Loucy (cell line): ENCODE data around the gene ZBTB7B.
A peak's percentile ranks its signal among the peaks of the same experiment; 100 is the strongest.

Experiments
- H2AFZ ChIP-seq: fragments of 200-600 bp; sonication (generic); 2 replicates; pipeline ENCODE4 v1.6.0; 2016; ENCODE audit warnings: antibody characterized with exemption, mild to moderate bottlenecking, low read length, moderate library complexity
- H3F3A ChIP-seq: fragments of 200-600 bp; 2 replicates; pipeline ENCODE4 v1.6.0; 2016; ENCODE audit warnings: antibody characterized with exemption, low read depth, mild to moderate bottlenecking
- H3K27me3 ChIP-seq: fragments of 200-600 bp; sonication (generic); 2 replicates; pipeline ENCODE4 v1.6.1; 2014; ENCODE audit warnings: low read length, mild to moderate bottlenecking; ENCODE audit not compliant: insufficient read depth, poor library complexity, severe bottlenecking
- H3K36me3 ChIP-seq: fragments of 200-600 bp; sonication (generic); 2 replicates; pipeline ENCODE4 v1.6.1; 2016; ENCODE audit warnings: low read length; ENCODE audit not compliant: insufficient read depth
- H3K4me1 ChIP-seq: fragments of 200-600 bp; sonication (generic); 2 replicates; pipeline ENCODE4 v1.5.1; 2014; ENCODE audit warnings: low read length, mild to moderate bottlenecking; ENCODE audit not compliant: insufficient read depth, poor library complexity, severe bottlenecking
- H3K4me2 ChIP-seq: fragments of 200-600 bp; sonication (generic); 2 replicates; pipeline ENCODE4 v1.6.0; 2014; ENCODE audit warnings: antibody characterized with exemption, low read length, low read depth, mild to moderate bottlenecking; ENCODE audit not compliant: poor library complexity, severe bottlenecking
- H3K4me3 ChIP-seq: fragments of 200-600 bp; sonication (generic); 2 replicates; pipeline ENCODE4 v1.5.1; 2014; ENCODE audit warnings: low read length, mild to moderate bottlenecking, mixed read lengths; ENCODE audit not compliant: poor library complexity, severe bottlenecking
- H3K79me2 ChIP-seq: fragments of 200-600 bp; sonication (generic); 2 replicates; pipeline ENCODE4 v1.6.1; 2014; ENCODE audit warnings: low read length; ENCODE audit not compliant: insufficient read depth
- H3K9ac ChIP-seq: fragments of 200-600 bp; sonication (generic); 2 replicates; pipeline ENCODE4 v1.6.0; 2014; ENCODE audit warnings: mild to moderate bottlenecking, low read depth, low read length, moderate library complexity; ENCODE audit not compliant: poor library complexity, severe bottlenecking
- H3K9me2 ChIP-seq: fragments of 200-600 bp; sonication (generic); replicated peaks from 2 replicates; pipeline ENCODE4 v1.6.1; 2016; ENCODE audit warnings: low read depth, low read length, mixed read lengths
- H3K9me3 ChIP-seq: fragments of 200-600 bp; sonication (generic); 2 replicates; pipeline ENCODE4 v1.6.1; 2014; ENCODE audit warnings: mild to moderate bottlenecking, antibody characterized with exemption, low read length, low read depth; ENCODE audit not compliant: insufficient read depth
- H4K20me1 ChIP-seq: fragments of 200-600 bp; sonication (generic); 2 replicates; pipeline ENCODE4 v1.6.0; 2014; ENCODE audit warnings: antibody characterized with exemption, low read length, mild to moderate bottlenecking; ENCODE audit not compliant: insufficient read depth, poor library complexity, severe bottlenecking
- EZH2phosphoT487 ChIP-seq: fragments of 200-600 bp; IDR thresholded peaks from 2 replicates; pipeline ENCODE4 v1.6.1; 2018; ENCODE audit warnings: antibody characterized with exemption, mild to moderate bottlenecking, moderate library complexity, borderline replicate concordance
- TF ChIP-seq, protein P1 (sequence below): fragments of 200-600 bp; sonication (generic); conservative IDR thresholded peaks from 2 replicates; pipeline ENCODE4 v1.5.1; 2014; ENCODE audit warnings: mild to moderate bottlenecking, antibody characterized with exemption, low read length

ZBTB7B gene

DNA sequence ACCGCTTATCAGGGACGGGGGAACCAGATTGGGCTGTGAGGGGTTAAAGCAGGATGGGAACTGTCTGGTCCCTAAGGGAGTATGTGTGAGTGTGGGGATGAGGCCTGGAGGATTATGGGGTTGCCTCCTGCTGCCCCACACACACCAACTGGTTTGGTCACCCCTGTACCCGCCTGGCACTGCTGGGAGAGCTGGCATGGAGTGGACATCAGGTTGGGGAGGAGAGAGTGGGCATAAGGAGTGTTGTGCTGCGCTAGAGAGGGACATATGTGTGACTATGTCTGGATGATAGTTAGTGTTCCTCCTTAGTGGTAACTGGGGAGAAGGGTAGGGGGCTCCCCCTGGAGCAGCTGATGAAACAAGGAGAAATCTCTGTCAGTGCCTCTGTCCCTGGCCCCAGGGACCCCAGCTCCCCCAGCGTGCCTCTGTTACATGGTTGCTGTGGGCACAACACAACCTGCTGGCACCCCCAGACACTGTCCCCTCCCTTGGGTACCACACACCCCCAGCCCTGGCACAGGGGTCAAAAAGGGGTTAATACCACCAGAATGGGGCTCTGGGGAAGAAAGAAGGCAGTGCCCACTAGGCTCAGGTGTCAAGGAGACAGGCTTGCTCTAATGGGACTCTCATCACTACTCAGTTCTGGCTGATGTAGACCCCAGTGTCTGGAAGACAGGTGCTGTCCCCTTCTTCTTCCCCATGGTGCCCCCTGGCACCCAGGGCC, 1.9 kb downstream of the ZBTB7B start:
- Histone ChIP-seq H3K79me2 (no peaks in the 10 kb centered on the region), H3K9me2 (no peaks in the 10 kb centered on the region), H4K20me1 (no peaks in the 10 kb centered on the region), H2AFZ (no peak overlapping the region), H3K9me3 (no peaks in the 10 kb centered on the region), H3K27me3 (no peaks in the 10 kb centered on the region), H3K4me3 (peak overlapping the region; percentile 12), H3K4me2 (peak overlapping the region; percentile 57), H3K36me3 (no peaks in the 10 kb centered on the region), H3K9ac (peak overlapping the region; percentile 58), H3K4me1 (peaks cover 44% of the 10 kb centered on the region), H3F3A (peaks cover 12% of the 10 kb centered on the region; the same call in 1 of the 2 replicates)
- no peak for TF ChIP-seq EZH2phosphoT487
- TF ChIP-seq, protein P1, sequence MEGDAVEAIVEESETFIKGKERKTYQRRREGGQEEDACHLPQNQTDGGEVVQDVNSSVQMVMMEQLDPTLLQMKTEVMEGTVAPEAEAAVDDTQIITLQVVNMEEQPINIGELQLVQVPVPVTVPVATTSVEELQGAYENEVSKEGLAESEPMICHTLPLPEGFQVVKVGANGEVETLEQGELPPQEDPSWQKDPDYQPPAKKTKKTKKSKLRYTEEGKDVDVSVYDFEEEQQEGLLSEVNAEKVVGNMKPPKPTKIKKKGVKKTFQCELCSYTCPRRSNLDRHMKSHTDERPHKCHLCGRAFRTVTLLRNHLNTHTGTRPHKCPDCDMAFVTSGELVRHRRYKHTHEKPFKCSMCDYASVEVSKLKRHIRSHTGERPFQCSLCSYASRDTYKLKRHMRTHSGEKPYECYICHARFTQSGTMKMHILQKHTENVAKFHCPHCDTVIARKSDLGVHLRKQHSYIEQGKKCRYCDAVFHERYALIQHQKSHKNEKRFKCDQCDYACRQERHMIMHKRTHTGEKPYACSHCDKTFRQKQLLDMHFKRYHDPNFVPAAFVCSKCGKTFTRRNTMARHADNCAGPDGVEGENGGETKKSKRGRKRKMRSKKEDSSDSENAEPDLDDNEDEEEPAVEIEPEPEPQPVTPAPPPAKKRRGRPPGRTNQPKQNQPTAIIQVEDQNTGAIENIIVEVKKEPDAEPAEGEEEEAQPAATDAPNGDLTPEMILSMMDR: no peak

DNA sequence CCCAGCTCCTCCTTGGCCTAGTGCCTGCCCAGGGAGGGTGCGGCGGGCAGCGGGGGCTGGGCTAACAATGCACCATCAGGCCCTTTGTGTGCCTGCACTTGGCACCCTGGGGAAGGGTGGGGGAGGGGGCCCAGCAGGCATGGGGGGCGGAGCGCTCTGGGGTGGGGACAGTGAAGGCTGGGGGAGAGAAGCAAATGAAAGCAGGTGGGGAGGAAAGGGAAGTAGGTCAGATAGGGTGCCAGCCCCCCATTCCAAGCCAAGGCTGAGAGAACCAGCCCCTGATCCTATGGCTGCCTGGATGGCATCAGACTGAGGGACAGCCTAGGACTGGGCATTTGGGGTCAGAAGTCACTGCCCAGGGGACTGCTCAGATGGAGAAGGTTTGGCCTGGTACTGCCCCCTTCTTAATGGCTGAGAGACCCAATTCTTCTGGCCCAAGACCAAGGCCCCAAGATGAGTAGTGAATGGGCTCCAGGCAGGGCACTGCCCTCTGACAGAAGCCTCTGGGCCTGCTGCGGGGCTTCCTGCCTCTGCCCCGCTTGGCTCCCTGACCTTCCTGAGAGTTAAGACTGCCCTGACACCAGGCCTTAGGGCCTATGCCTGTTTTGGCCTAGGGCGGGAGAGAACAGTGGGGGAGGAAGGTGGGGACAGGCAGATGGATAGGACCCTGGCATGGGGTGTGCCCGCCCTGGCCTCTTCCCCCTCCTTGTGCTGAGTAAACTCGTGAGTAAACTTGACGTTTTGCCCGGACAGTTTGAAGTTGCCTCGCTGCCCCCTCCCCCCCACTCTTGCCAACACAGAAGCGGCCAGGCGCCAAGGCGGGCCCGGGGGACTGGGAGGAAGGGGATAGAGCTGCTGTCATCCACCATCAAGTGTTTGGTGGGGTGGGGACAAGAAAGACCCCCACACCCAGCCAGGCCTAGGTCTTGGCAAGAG, 2.7 kb downstream of the ZBTB7B start:
- peaks cover 44% of the 10 kb centered on the region for H3K4me1 ChIP-seq
- no peaks in the 10 kb centered on the region for H3K79me2 ChIP-seq
- no peaks in the 10 kb centered on the region for H4K20me1 ChIP-seq
- H2AFZ ChIP-seq: no peak overlapping the region
- H3K27me3 ChIP-seq: no peaks in the 10 kb centered on the region
- TF ChIP-seq, protein P1: no peak
- TF ChIP-seq EZH2phosphoT487: no peak
- H3K4me3 ChIP-seq: no peak overlapping the region
- peak overlapping the region; percentile 58 for H3K9ac ChIP-seq
- no peaks in the 10 kb centered on the region for H3K9me2 ChIP-seq
- peak overlapping the region; percentile 57 for H3K4me2 ChIP-seq
- H3K9me3 ChIP-seq: no peaks in the 10 kb centered on the region
- H3K36me3 ChIP-seq: no peaks in the 10 kb centered on the region
- peaks cover 4% of the 10 kb centered on the region; the same call in 1 of the 2 replicates for H3F3A ChIP-seq

DNA sequence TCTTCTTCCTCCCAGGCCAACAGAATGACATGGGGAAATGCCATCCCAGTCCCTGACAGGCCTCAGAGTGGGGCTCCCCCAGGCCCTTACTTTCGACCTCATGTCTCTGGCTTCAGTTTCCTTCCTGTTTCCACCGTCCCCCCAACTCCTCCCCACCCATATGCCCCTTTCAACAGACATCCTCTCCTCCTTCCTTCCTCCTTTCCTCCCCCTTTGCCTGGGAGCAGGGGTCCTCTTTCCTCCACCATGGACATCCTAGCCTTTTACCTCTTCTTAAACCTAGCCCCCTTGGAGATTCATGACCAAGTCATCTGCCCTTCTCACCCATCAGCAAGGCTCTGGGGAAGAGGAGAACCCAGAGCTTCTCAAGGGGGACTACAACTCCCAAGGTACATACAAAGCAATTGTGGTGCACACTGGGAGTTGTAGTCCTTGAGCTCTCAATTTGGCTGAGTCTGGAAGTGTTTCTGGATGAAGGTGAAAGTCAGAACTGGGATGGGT, 4.0 kb downstream of the ZBTB7B start:
- no peaks in the 10 kb centered on the region for H3K79me2 ChIP-seq
- H3K4me3 ChIP-seq: peak overlapping the region; percentile 31
- no peaks in the 10 kb centered on the region for H3F3A ChIP-seq
- no peaks in the 10 kb centered on the region for H3K27me3 ChIP-seq
- no peaks in the 10 kb centered on the region for H3K36me3 ChIP-seq
- H4K20me1 ChIP-seq: no peaks in the 10 kb centered on the region
- H3K4me2 ChIP-seq: peak overlapping the region; percentile 57
- H3K4me1 ChIP-seq: peaks cover 48% of the 10 kb centered on the region
- H3K9me2 ChIP-seq: no peaks in the 10 kb centered on the region
- H3K9ac ChIP-seq: peak overlapping the region; percentile 58
- no peak overlapping the region for H2AFZ ChIP-seq
- TF ChIP-seq EZH2phosphoT487: no peak
- no peaks in the 10 kb centered on the region for H3K9me3 ChIP-seq
